WTC11 (cell line): ENCODE measurements around the gene DSTN.

Source experiments
- CREB1 ChIP-seq: sonication (generic); formaldehyde crosslinking; IDR thresholded peaks from 2 replicates; pipeline ENCODE4 v1.8.0; 2023; ENCODE audit warnings: mild to moderate bottlenecking, missing genetic modification reagents
- CTCF ChIP-seq: fragments of 200-600 bp; IDR thresholded peaks from 2 replicates; pipeline ENCODE4 v1.8.0; 2022; ENCODE audit warnings: antibody characterized with exemption
- E2F1 ChIP-seq: sonication (generic); formaldehyde crosslinking; IDR thresholded peaks from 2 replicates; pipeline ENCODE4 v1.8.0; 2022; ENCODE audit warnings: mild to moderate bottlenecking, missing genetic modification reagents
- ESRRA ChIP-seq: sonication (generic); formaldehyde crosslinking; IDR thresholded peaks from 2 replicates; pipeline ENCODE4 v1.8.1; 2022; ENCODE audit warnings: mild to moderate bottlenecking, missing genetic modification reagents, borderline replicate concordance
- FOXP4 ChIP-seq: sonication (generic); formaldehyde crosslinking; IDR thresholded peaks from 2 replicates; pipeline ENCODE4 v1.8.0; 2022; ENCODE audit warnings: mild to moderate bottlenecking, missing genetic modification reagents
- MAX ChIP-seq: sonication (generic); formaldehyde crosslinking; IDR thresholded peaks from 2 replicates; pipeline ENCODE4 v1.8.0; 2022; ENCODE audit warnings: mild to moderate bottlenecking, missing genetic modification reagents
- NFYB ChIP-seq: sonication (generic); formaldehyde crosslinking; conservative IDR thresholded peaks from 2 replicates; pipeline ENCODE4 v1.8.0; 2022; ENCODE audit warnings: low read depth, missing genetic modification reagents
- SMAD3 ChIP-seq: sonication (generic); formaldehyde crosslinking; IDR thresholded peaks from 2 replicates; pipeline ENCODE4 v1.8.0; 2022; ENCODE audit warnings: missing genetic modification reagents, mild to moderate bottlenecking, borderline replicate concordance
- SP1 ChIP-seq: sonication (generic); formaldehyde crosslinking; conservative IDR thresholded peaks from 2 replicates; pipeline ENCODE4 v1.8.1; 2022; ENCODE audit warnings: missing genetic modification reagents
- USF1 ChIP-seq: sonication (generic); formaldehyde crosslinking; IDR thresholded peaks from 2 replicates; pipeline ENCODE4 v1.8.0; 2022; ENCODE audit warnings: mild to moderate bottlenecking, missing genetic modification reagents
- USF2 ChIP-seq: sonication (generic); formaldehyde crosslinking; IDR thresholded peaks from 2 replicates; pipeline ENCODE4 v1.8.1; 2023; ENCODE audit warnings: mild to moderate bottlenecking, missing genetic modification reagents, moderate library complexity
- ZBTB21 ChIP-seq: sonication (generic); formaldehyde crosslinking; IDR thresholded peaks from 2 replicates; pipeline ENCODE4 v1.8.1; 2023; ENCODE audit warnings: mild to moderate bottlenecking, missing genetic modification reagents, borderline replicate concordance

- TF ChIP-seq USF1 (CRISPR knock-in tag) (no peak), SMAD3 (CRISPR knock-in tag) (no peak), CTCF (no peak), USF2 (CRISPR knock-in tag) (no peak), ESRRA (CRISPR knock-in tag) (no peak), ZBTB21 (CRISPR knock-in tag) (no peak), MAX (CRISPR knock-in tag) (no peak), CREB1 (CRISPR knock-in tag) (no peak), SP1 (CRISPR knock-in tag) (no peak), NFYB (CRISPR knock-in tag) (no peak), FOXP4 (CRISPR knock-in tag) (no peak), E2F1 (CRISPR knock-in tag) (no peak)
Measured at GRCh38 chr20:17638835-17639407, 69.0 kb downstream of the DSTN start.
